HepG2 (cell line): Measurements from ENCODE around the gene SLC38A3. TPM values are rescaled to one million over a fixed set of nuclear protein-coding genes. Genes with fewer than 3 reads are reported as not detected.

Source experiments
- CC2D1A ChIP-seq: sonication (generic); formaldehyde crosslinking; IDR thresholded peaks from 2 replicates; pipeline ENCODE4 v1.8.1; 2023; ENCODE audit warnings: mild to moderate bottlenecking, missing genetic modification reagents
- CREB1 ChIP-seq, 2 experiments: fragments of 450-650 bp in 1 of 2; IDR thresholded peaks; 2 replicates each; pipeline ENCODE4 v1.6.1; 2016 to 2017; ENCODE audit warnings: control low read depth in 1 of 2, mild to moderate bottlenecking in 1 of 2, missing compliant biosample characterization in 1 of 2, missing genetic modification characterization in 1 of 2
- E2F1 ChIP-seq: sonication (generic); formaldehyde crosslinking; IDR thresholded peaks from 2 replicates; pipeline ENCODE4 v1.5.0; 2020; ENCODE audit warnings: missing genetic modification reagents
- E2F5 ChIP-seq: sonication (generic); formaldehyde crosslinking; conservative IDR thresholded peaks from 2 replicates; pipeline ENCODE4 v1.4.0; 2020; ENCODE audit warnings: missing genetic modification reagents
- EED ChIP-seq: sonication (generic); formaldehyde crosslinking; IDR thresholded peaks from 2 replicates; pipeline ENCODE4 v1.5.0; 2020; ENCODE audit warnings: mild to moderate bottlenecking, missing genetic modification reagents
- ELF3 ChIP-seq: IDR thresholded peaks from 2 replicates; pipeline ENCODE4 v1.6.1; 2016; ENCODE audit warnings: missing genetic modification reagents, missing compliant biosample characterization
- GABPB1 ChIP-seq: IDR thresholded peaks from 2 replicates; pipeline ENCODE4 v1.6.1; 2016; ENCODE audit warnings: mild to moderate bottlenecking, missing genetic modification reagents, moderate library complexity, missing compliant biosample characterization
- ISX ChIP-seq: sonication (generic); formaldehyde crosslinking; conservative IDR thresholded peaks from 2 replicates; pipeline ENCODE4 v1.5.0; 2020; ENCODE audit warnings: missing genetic modification reagents
- NFE2L1 ChIP-seq: sonication (generic); formaldehyde crosslinking; IDR thresholded peaks from 2 replicates; pipeline ENCODE4 v1.4.0; 2020; ENCODE audit warnings: missing genetic modification reagents, mild to moderate bottlenecking, borderline replicate concordance
- PAWR ChIP-seq: sonication (generic); formaldehyde crosslinking; IDR thresholded peaks from 2 replicates; pipeline ENCODE4 v1.4.0; 2020; ENCODE audit warnings: missing genetic modification reagents, mild to moderate bottlenecking, borderline replicate concordance
- PHF8 ChIP-seq: sonication (generic); formaldehyde crosslinking; IDR thresholded peaks from 2 replicates; pipeline ENCODE4 v1.5.0; 2020; ENCODE audit warnings: missing genetic modification reagents
- POLR2A ChIP-seq, 2 experiments: IDR thresholded peaks; 2 replicates each; pipeline ENCODE4 v1.6.1; 2011; ENCODE audit warnings: low read depth in 2 of 2, low read length in 2 of 2, mild to moderate bottlenecking in 1 of 2, moderate library complexity in 1 of 2; ENCODE audit not compliant: insufficient read depth in 1 of 2
- SIX1 ChIP-seq: sonication (generic); formaldehyde crosslinking; IDR thresholded peaks from 2 replicates; pipeline ENCODE4 v1.4.0; 2020; ENCODE audit warnings: missing genetic modification reagents, borderline replicate concordance
- SP4 ChIP-seq: sonication (generic); formaldehyde crosslinking; IDR thresholded peaks from 2 replicates; pipeline ENCODE4 v1.8.1; 2023; ENCODE audit warnings: mild to moderate bottlenecking, missing genetic modification reagents
- SUZ12 ChIP-seq: fragments of 150-350 bp; IDR thresholded peaks from 2 replicates; pipeline ENCODE4 v1.6.1; 2014; ENCODE audit warnings: low read depth, low read length
- TAF1 ChIP-seq: sonication (generic); formaldehyde crosslinking; IDR thresholded peaks from 2 replicates; pipeline ENCODE4 v1.4.0; 2020; ENCODE audit warnings: missing genetic modification reagents
- TOPORS ChIP-seq: sonication (generic); formaldehyde crosslinking; IDR thresholded peaks from 2 replicates; pipeline ENCODE4 v1.8.0; 2023; ENCODE audit warnings: mild to moderate bottlenecking, missing genetic modification reagents
- ZFP41 ChIP-seq: sonication (generic); formaldehyde crosslinking; IDR thresholded peaks from 2 replicates; pipeline ENCODE4 v1.4.0; 2020; ENCODE audit warnings: mild to moderate bottlenecking, missing genetic modification reagents, borderline replicate concordance
- ZNF124 ChIP-seq: sonication (generic); formaldehyde crosslinking; IDR thresholded peaks from 2 replicates; pipeline ENCODE4 v1.4.0; 2020; ENCODE audit warnings: missing genetic modification reagents
- ZNF160 ChIP-seq: sonication (generic); formaldehyde crosslinking; IDR thresholded peaks from 2 replicates; pipeline ENCODE4 v1.8.0; 2022; ENCODE audit warnings: mild to moderate bottlenecking, inconsistent platforms, missing genetic modification reagents
- ZNF180 ChIP-seq: sonication (generic); formaldehyde crosslinking; IDR thresholded peaks from 2 replicates; pipeline ENCODE4 v1.4.0; 2020; ENCODE audit warnings: low read depth, missing genetic modification reagents, borderline replicate concordance
- ZNF207 ChIP-seq: fragments of 450-650 bp; IDR thresholded peaks from 2 replicates; pipeline ENCODE4 v1.6.1; 2016; ENCODE audit warnings: antibody characterized with exemption, borderline replicate concordance
- ZNF274 ChIP-seq: sonication (generic); formaldehyde crosslinking; IDR thresholded peaks from 2 replicates; pipeline ENCODE4 v1.5.1; 2020; ENCODE audit warnings: mild to moderate bottlenecking, missing genetic modification reagents
- ZNF891 ChIP-seq: sonication (generic); formaldehyde crosslinking; IDR thresholded peaks from 2 replicates; pipeline ENCODE4 v1.5.0; 2020; ENCODE audit warnings: mild to moderate bottlenecking, missing genetic modification reagents
- polyA plus RNA-seq, 8 experiments: library from polyadenylated mRNA; depleted of rRNA in 3 of 8; stranded (reverse) in 7 of 8; unstranded in 1 of 8; fragments of >200 nt; fragmentation: Illumina TruSeq in 4 of 8; extraction: Trizol in 4 of 8; gene quantifications; 2 replicates each; pipeline versions ENCODE4 v1.2.1 to v1.2.3, GENCODE V29; 2011 to 2016; ENCODE audit warnings: low read depth in 4 of 8, missing spikeins in 1 of 8, mixed read lengths in 1 of 8; ENCODE audit not compliant: insufficient read depth in 1 of 8
- total RNA-seq, 5 experiments: library from RNA; depleted of rRNA; stranded (reverse); fragments of >200 nt; fragmentation: Illumina TruSeq; extraction: Trizol; gene quantifications; 2 replicates each; pipeline ENCODE4 v1.2.3, GENCODE V29; 2016; ENCODE audit warnings: low read depth in 1 of 5
- TF ChIP-seq, protein P1 (sequence below): sonication (generic); formaldehyde crosslinking; conservative IDR thresholded peaks from 2 replicates; pipeline ENCODE4 v1.4.0; 2020; ENCODE audit warnings: missing genetic modification reagents
- TF ChIP-seq, protein P2 (sequence below): sonication (generic); formaldehyde crosslinking; IDR thresholded peaks from 2 replicates; pipeline ENCODE4 v1.9.0; 2021; ENCODE audit warnings: missing genetic modification reagents, mild to moderate bottlenecking, borderline replicate concordance

Gene SLC38A3
- total and polyA plus RNA-seq, 2 of the 13 experiments (the other 11 are each of a cell fraction or from before 2014, with no cell fraction given): 29.8 to 164 TPM

DNA sequence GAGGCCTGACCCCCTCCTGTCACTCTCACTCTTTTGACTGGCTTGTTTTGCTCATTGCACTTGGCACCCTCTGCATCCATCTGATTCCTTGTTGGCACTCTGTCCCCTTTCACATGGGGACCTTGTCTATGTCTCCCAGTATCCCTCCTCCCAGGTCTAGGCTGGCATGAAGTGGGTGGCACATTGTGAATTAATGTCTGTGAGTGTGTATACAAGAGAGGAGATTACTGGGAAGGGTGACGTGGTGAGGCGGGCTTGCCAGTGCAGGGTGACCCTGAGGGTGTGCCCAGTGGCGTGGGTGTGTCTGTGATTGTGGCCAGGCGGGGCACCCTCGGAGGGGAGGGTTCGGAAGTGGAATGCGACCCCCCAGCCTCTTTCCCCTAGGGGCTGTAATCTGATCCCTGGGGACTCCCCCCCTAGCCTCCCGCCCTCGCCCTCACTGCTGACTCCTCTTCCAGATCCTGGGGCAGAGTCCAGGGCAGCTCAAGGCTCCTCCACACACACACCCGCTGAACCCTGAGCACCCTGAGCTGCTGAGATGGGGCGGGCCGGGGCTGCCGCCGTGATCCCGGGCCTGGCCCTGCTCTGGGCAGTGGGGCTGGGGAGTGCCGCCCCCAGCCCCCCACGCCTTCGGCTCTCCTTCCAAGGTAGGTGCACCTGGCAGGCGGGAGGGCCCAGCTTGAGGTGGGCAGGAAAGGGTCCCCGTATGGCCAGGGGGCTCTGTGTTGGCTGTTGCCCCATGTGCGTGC lies 63.8 kb downstream of the SLC38A3 start, which contains the start of gene SEMA3B (continued):
- no peak for TF ChIP-seq PAWR (CRISPR knock-in tag)
- no peak for TF ChIP-seq ZFP41 (CRISPR knock-in tag)
- TF ChIP-seq ZNF160 (CRISPR knock-in tag): no peak
- no peak for TF ChIP-seq EED (CRISPR knock-in tag)
- no peak for TF ChIP-seq NFE2L1 (CRISPR knock-in tag)
- TF ChIP-seq SIX1: peak; percentile 97
- no peak for TF ChIP-seq ZNF207
- peak; percentile 43; the same call in 1 of the 2 replicates for TF ChIP-seq GABPB1 (CRISPR knock-in tag)
- TF ChIP-seq E2F1 (CRISPR knock-in tag): no peak
- no peak for TF ChIP-seq ZNF274 (CRISPR knock-in tag)
- peak in 1 of 2 experiments; percentile 43; a peak in 2 of 4 replicates for TF ChIP-seq POLR2A (IDR thresholded peaks at IDR 0.05; ENCODE audit: insufficient read depth in 1 of 2, low read depth in 2 of 2, low read length in 2 of 2)
- TF ChIP-seq ISX (CRISPR knock-in tag): no peak
- TF ChIP-seq ZNF180 (CRISPR knock-in tag): no peak
- TF ChIP-seq TAF1: peak; percentile 74
- TF ChIP-seq ZNF891 (CRISPR knock-in tag): no peak
- TF ChIP-seq SUZ12: no peak
- no peak for TF ChIP-seq E2F5 (CRISPR knock-in tag)
- peak; percentile 47; the same call in 1 of the 2 replicates for TF ChIP-seq PHF8 (CRISPR knock-in tag)
- TF ChIP-seq ELF3 (CRISPR knock-in tag): peak; percentile 10; the same call in 1 of the 2 replicates
- TF ChIP-seq CREB1 (IDR thresholded peaks at IDR 0.05): peak; percentile 45; the same call in 1 of the 2 replicates
- no peak for TF ChIP-seq CREB1 (CRISPR knock-in tag; IDR thresholded peaks at IDR 0.05)
- TF ChIP-seq TOPORS (CRISPR knock-in tag): no peak
- no peak for TF ChIP-seq CC2D1A (CRISPR knock-in tag)
- TF ChIP-seq ZNF124 (CRISPR knock-in tag): no peak
- TF ChIP-seq, protein P1, sequence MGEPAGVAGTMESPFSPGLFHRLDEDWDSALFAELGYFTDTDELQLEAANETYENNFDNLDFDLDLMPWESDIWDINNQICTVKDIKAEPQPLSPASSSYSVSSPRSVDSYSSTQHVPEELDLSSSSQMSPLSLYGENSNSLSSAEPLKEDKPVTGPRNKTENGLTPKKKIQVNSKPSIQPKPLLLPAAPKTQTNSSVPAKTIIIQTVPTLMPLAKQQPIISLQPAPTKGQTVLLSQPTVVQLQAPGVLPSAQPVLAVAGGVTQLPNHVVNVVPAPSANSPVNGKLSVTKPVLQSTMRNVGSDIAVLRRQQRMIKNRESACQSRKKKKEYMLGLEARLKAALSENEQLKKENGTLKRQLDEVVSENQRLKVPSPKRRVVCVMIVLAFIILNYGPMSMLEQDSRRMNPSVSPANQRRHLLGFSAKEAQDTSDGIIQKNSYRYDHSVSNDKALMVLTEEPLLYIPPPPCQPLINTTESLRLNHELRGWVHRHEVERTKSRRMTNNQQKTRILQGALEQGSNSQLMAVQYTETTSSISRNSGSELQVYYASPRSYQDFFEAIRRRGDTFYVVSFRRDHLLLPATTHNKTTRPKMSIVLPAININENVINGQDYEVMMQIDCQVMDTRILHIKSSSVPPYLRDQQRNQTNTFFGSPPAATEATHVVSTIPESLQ: no peak
- TF ChIP-seq, protein P2, sequence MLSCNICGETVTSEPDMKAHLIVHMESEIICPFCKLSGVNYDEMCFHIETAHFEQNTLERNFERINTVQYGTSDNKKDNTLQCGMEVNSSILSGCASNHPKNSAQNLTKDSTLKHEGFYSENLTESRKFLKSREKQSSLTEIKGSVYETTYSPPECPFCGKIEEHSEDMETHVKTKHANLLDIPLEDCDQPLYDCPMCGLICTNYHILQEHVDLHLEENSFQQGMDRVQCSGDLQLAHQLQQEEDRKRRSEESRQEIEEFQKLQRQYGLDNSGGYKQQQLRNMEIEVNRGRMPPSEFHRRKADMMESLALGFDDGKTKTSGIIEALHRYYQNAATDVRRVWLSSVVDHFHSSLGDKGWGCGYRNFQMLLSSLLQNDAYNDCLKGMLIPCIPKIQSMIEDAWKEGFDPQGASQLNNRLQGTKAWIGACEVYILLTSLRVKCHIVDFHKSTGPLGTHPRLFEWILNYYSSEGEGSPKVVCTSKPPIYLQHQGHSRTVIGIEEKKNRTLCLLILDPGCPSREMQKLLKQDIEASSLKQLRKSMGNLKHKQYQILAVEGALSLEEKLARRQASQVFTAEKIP (CRISPR knock-in tag): no peak
- TF ChIP-seq SP4 (CRISPR knock-in tag): no peak; the same call in 1 of the 2 replicates
